NCI-H69 (cell line): Measurements from ENCODE around the gene C11orf58.

Source experiments
- DNase-seq: peaks from one replicate; lab custom pipeline; 2025; lab: John Stamatoyannopoulos, UW

The C11orf58 gene

DNA sequence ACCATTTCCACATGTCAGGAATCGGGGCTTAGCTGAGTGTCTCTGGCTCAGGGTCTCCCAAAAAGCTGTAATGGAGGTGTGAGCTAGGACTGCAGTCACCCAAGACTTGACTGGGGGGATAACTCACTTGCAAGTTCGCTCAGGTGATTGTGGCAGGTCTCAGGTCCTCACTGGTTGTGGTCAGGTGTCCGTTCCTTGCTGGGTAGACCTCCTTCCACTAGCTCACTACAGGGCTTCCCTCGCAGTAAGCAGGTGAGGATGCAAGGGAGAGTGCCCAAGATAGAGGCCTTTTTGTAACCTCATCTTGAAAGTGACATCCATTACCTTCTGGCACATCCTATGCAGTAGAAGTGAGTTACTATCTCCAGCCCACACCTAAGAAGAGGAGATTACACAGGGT is 29.5 kb downstream of the C11orf58 start:
- no peak for DNase-seq

DNA sequence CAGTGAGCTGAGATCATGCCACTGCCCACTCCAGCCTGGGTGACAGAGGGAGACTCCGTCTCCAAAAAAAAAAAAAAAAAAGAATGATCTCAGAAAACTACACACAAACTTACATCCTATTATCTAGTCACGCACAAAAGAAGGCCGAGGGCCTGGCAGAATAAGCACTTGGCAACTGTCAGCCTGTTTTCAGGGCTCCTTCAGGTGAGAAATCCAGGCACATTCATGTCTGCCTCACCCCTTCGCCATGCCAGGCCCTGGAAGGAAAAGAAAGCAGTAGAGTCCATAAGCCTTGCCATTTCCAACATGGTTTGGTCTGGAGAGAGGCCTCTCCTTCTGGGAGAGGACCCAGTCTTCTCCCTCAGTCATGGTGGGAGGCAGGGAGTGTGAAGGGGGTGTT is 30.9 kb downstream of the C11orf58 start:
- DNase-seq: no peak

DNA sequence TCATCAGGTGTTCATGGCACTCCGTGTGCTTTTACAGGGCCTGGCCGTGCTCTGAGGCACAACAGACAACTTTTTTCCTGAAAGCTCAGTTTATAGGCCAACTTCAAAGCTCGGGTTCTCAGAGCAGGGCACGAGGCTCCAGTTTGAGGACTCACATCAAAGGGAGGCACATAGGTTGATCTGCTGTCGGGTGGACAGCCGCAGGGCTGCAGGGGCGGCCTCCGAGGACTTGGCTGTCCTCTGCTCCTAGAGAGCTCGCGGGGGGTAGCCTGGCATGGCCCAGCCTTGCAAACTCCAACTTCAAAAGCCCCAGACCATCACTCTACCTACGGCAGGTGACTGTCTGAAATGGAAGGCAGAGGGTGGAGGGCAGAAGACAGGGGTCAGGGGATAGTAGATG is 31.6 kb downstream of the C11orf58 start:
- no peak for DNase-seq

DNA sequence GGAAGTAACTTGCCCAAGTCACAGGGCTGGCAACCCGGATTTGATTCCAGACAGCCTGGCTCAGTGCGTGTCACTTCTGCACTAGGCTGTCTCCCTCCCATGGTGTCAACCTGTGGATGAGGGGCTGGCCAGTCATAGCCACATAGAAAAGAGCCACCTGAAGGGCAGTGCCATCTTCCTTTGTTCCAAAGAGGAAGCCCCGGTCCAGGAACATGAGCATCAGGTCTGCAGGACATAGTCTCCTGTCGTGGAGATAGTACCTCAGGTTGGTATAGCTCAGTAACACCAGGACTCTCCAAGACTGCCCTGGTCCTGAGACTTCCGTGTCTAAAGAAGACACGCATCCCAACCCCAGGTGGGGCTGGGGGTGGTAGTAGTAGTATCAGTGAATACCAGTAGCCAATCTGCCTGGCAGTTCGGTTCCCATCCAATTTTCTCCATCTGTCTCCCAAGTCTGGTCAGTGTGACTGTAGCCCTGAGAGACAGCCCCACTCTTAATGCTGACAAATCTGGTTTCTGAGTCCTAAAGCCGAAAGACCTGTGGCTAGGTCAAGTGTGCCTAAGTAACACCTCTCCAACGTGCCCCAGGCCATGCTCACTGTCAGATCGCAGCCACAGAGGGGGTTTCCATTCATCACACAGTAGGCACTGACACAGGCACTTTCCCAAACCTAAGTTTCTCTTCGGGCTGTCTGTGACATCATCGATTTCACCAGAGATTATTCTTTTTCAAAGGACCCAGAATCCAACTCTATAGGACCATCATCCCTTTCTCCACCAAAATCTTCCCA is 33.1 kb downstream of the C11orf58 start:
- DNase-seq: no peak

DNA sequence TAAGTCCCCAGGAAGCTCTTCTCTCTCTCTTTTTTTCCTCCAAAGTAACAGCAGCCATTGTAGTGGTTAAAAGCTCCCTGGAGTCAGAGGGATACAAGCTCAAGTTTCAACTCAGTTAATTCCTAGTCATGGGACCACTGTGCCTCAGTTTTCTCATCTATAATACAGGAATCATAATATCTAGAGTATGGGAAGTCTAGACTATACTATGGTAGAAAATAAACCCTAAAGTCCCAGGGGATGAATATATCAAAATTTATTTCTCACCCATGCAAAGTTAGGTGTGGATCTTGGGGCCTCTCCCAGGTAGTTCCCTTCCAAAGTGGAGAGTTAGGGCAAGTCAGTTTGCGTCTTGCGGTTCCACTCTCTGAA is 33.7 kb downstream of the C11orf58 start:
- DNase-seq: no peak

DNA sequence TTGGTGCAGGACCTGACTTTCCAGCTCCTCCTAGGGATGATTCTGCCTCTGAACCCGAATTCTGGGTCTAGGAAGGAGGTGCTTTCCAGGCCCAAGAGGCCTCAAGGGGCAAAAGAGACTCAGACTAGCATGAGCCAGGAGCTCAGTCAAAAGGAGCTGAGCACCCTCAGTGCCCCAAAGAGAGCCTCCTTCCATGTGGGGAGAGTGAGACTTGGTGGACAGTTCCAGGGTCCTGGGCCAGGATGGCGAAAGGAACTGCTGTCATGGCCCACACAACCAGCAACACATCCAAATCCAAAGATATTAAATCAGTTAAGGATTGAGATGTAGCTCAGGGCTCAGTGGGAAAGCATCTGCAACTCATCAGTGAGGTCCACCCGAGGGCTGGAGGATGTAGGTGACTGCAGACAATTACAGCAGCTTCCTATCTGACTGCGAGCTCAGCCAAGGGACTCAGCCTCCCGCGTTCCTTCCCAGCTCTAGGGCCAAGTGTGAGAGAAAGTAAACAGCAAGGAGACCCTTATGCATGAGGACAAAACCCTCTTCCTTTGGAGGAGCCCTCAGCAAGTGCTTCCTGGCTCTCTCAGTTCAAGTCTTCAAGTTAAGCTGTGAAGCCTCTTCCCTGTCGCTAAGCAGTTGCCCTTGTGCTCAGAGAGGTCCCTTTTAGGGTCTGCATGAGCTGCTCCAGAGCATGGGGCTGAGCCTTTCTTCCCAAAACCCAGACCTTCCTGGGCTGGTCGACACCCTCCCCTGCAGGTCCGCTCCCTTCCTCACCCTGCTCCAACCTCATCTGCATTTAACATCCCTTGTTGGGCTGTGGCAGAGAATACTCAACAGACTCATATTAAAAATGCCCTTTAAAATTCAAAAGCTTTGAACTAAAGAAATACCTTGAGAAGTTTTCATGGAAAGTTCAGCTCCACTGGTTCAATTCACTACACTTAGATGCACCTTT is 35.8 kb downstream of the C11orf58 start:
- no peak for DNase-seq

DNA sequence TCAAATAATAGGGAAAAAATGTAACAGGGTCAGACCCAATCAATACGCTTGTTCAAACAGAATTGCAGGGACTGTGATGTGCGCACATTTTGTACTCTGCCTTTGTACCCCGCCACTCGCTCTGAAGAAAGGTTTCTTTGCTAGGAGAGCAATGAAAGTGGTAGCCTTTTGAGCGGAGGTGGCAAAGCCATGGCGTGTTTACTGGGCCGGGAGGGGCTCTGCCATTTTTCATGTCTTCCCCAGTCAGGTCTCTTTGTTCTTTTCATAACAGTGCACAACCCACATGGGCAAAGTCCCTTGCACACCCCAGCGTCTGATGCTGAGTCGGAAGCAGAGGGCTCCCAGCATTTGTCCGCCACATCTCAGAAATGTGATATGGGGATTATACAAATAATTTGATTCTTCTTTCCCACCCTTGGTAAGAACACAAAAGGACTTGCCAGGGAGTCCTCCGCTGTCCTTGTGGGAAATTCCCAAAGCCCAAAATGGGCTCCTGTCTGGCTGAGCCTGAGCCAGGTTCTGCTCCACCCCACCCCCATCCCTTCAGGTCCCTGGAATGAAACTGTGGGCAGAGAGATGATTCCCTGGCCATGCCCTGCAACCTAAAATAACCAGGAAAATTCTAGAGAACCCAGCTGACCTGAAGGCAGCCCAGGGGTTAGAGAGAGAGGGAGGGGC is 36.6 kb downstream of the C11orf58 start:
- DNase-seq: peak; percentile 52

DNA sequence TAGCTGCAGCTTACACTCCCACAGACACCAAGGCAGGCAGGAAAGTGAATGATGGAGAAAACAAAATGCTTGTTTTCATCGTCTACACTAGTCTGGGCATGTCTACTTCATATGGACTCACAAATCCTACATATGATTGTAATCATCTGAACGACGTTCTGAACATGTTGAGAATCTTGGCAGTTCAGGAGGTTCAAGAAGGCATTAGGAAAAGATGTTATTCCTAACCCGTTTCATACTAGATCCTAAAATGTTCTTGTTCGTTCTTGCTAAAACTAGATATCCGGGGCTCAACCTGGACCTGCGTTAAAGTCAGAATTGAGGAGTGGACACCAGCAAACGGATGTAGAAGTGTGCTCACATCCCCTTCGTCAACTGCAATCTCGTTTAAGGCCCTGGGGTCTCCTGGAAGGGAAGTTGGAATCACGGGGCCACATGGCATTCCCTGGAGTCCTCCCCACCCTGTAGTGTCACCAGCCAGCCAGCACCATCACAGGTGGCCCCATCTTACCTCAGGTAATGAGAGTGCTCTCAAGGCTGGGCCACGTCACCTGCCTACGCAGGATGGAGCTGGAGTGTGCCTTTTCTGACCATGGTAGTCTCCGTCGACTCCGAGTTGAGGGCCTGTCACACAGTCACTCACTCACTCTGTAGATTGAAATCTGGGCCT is 37.3 kb downstream of the C11orf58 start:
- DNase-seq: no peak

DNA sequence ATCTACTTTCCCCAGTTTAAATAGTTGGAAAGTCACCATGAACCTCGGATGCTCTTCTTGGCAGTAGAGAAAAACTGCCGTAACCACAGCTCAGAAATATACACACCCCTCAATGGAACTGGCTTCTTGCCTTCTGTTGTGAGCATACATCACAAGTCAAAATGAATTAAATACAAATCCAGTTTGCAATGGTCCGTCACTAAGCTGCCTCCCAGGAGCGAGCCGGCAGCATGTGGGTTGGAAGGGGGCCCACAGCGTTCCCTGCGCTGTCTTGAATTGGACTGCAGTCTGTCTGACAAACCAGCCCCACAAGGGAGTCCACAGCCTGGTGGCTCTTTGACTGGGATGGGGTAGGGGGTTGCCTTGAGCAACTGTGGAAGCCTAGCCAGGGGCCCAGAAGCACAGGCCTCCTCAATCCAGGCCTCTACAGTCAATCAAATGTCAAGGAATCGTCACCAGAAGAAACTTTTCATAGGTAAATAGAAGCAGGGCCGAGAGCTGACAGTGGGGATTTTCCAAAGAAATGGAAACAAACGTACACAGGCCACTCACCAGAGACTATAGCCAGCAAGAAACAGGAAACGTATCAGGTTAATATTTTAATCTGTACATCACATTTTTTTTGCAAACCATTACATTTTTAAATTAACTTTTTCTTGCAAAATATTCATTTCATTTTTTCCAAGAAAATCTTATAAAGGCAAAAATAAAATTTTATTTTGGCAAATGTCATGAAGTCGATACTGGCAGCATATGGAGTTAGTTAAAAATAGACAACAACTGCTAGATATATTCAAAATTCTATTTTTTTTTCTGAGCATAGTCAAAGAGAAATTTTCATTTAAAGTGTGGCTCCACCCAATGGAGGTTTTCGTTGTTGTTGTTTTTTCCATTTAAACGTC is 38.5 kb downstream of the C11orf58 start:
- no peak for DNase-seq

DNA sequence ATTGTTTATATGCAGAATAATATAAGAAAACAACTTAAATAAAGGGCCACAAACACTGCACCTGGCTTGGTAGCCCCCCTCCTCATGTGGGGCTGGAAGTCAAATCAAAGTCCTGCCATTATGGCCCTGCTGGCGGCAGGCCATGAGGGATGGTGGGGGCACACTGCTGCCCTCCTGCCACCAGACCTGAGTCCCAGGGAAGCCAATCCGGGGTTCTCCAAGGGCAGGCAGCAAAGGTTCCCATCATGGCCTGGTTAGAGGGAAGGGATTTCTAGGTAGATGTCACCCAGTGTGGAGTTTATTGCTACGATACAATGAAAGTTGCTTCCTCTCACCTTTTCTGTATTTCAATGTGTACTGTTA is 39.1 kb downstream of the C11orf58 start:
- DNase-seq: no peak

DNA sequence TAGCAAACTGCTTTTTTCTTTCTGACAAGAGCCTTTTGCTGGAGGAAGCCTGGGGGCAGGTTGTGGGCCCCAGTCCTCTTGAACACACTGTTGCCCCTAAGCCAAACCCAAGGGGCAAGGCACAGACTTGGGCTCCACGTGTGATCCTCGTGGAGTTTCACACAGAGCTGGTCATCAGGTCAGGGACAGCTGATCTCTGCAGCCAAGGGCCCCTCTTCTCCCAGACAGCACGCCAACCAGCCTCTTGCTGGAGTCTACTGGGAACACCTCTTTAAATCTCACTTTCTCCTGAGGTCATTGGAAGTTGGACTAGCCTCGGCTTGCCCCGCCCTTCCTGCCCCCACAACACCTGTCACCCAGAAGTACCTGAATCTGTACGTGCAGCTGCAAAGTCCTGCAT is 39.8 kb downstream of the C11orf58 start:
- DNase-seq: no peak

DNA sequence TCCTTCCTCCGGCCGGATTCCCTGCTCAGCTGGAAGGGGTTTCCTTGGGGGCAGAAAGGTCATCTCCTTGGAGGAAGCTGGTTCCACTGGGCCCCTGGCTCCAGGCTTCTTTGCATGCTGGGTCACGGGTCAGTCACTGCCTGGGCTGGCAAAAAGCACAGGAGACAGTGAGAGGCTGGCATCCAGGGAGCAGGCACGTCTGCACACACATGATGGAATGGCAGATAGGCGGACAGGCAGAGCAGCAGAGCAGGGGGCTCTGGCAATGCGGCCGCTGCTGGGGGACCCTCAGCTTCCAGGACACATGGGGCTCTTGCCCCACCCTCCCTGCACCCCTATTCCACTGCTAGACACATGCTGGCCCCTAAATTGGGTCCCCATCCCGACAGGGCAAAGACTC is 40.4 kb downstream of the C11orf58 start:
- no peak for DNase-seq

DNA sequence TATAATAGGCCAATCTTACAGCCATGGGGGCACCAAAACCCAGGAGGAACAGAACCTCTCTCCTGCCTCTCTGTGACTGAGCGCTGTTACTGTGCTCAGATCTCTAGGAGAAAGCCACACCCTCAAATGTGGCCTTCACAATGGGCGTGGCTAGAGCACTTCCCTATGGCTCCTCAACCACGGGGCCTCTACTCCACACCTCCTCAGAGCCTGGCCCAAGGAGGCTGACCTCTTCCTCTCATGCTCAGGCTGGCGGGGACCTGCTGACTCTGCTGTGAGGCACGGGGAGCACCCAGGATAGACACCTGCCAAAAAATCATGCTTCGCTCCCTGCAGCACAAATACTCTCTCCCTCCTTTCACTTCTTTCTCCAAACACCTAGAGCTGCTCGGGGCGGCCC is 41.0 kb downstream of the C11orf58 start:
- DNase-seq: peak; percentile 22

DNA sequence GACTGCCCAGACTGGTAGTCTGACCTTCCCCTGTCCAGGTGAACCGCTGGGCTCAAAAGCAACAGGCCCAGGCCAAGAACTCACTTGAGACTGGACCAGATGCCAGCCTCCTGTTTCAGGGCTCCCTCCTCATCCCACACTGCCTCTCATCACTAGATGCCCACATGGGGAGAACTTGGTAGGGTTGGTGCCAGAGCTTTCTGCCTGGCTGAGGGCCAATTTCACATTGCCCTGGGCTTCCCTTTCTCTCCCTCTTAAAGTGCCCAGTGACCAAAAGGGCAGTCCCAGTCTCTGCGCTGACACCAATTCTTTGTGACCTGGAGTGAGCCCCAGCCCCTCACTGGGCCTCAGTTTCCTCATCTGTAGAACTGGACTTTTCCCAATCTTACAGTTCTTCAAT is 41.7 kb downstream of the C11orf58 start:
- peak; percentile 28 for DNase-seq

DNA sequence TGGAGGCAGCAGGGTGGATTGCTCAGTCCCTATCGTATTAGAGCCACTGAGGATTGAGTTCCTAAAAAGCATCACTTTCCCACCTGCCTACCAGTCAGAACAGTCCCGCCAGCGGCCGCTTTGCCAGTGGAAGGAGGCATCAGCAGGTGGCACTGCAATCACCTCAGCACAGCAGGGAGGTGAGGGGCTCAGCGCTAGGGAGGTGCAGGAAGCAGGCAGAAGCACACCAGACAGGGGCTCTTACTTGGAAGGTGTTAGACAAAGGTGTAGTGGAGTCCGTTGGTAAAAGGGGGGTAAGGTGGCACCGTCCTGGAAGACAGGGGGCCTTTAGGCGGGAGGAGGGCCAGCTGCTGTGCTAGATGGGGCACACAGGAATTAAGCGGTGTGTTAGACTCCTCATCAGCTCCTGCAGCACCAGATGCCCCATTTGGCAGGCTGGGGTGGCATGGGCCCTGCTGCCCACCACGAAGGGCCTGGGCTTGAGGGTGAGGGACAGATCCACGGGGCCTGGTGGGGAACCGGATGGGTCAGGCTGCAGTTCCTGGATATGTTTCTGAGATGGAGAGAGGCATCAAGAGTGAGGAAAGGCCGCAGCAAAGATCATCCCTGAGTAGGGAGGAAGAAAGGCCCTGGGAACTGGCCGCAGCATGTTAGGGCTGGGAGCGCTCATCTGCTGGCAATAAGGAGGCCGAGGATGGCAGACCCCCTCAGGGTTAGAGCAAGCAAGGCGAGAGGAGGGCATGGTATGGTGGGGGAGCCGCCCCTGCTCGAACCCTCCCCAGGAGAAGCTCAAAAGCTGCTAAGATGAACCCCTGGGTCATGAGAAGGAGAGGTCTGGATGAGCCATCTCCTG is 42.5 kb downstream of the C11orf58 start:
- peak; percentile 20 for DNase-seq

DNA sequence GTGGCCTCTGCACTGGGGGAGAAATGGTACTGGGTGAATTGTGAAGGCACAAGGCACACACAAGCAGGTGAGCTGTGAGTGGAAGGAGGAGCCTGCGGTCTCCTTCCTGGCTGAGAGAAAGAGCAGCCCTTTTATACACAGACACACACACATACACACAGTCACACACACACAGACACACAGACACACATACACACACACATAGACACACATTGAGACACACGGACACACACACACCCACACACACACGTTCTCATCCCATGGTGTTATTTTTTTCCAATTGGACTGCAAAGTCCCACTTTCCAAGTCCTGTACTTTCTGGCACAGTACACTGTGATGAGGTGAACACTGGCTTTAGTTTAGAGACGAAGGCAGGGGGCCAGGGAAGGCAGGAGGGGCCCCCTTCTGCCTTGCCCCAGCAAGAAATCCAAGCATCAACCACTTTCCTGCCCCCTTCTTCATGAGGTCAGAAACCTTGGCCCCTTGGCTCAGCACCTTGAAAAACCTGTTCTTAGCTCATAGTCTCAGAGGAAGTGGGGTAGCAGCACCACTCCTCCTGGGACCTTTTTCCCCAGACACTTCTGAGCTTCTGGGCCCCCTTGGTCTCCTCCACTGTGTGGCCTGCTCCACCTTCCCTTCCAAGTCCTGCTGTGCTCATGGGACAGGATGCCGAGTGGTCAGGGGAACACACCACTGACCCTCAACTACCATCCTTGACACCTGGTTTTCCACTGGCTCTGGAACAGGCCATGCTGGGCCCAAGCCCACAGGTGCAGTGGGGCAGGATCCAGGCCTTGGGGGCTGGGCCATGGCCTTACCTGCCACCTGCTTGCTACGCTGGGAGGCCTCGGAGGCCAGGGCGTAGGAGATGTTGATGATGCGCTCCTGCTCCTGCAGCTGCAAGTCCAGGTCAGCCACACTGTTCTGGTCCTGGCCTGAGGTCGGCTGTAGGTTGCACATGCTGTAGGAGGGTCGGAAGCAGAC is 43.8 kb downstream of the C11orf58 start:
- no peak for DNase-seq

DNA sequence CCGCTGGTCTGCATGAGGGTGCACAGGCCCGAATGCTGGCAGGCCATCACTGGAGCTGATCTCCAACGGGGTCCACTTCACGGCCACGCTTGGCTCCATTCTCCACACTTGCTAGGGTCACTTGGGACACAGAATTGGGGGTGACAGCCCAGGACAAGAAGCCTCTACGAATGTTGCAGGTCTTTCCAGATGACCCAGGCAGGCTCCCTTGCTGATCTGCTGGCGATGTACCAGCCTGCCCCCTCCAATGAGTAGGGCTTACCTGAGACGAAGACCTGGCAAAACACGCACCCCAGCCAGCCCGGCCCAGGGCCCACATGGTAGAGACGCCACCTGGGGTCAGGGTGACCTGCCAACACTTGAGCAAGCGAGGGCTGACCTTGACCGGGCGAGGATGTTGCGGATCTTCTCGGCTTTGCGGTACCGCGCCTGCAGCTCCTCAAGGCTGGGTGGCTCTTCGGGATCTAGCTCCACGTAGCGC is 44.9 kb downstream of the C11orf58 start:
- no peak for DNase-seq

DNA sequence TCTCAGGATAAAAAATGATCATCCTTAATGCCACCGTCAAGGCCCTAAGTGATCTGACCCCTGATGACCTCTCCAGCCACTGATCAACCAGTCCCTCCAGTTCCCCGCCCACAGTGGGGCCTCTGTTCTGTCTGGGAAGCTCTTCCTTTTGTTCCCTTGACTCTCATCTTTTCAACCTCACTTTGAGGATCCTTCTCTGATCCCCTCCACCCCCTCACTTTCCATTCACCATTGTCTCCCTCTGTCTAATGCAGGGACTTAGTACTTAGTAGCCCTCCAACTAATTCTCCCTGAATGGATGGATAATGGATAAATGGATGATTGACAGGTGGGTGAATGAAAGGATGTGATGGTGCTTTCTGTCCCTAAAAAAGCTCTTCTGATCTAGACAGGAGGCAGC is 45.6 kb downstream of the C11orf58 start:
- DNase-seq: no peak

DNA sequence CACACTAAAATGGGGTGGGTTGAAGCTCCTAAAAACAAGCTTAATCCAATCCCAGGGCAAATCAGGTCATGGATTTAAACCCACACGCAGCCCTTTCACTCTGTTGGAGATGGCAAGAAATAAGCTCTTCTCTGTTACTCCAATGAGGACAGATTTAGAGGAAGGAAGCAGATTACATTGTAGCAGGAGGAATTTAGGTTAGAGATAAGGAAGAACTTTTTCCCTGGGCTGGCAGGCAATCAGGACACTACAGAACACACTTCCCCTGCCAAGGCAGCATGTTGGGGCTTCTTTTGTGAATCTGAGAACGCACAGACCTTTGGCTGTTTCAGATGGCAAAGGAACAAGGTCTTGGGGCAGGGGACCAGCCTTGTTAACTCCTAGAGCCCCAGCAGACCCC is 46.2 kb downstream of the C11orf58 start:
- DNase-seq: no peak
